Activated CD8-positive, alpha-beta memory T cell treated with anti-CD3 and anti-CD28 coated beads, Interleukin-2, amount 50 U/mL, for 4 hours (primary cell): ENCODE measurements around the gene MPIG6B.

Experiments
- DNase-seq: peaks from one replicate; pipeline ENCODE4 v3.0.0-alpha.2; 2020

MPIG6B gene

DNA sequence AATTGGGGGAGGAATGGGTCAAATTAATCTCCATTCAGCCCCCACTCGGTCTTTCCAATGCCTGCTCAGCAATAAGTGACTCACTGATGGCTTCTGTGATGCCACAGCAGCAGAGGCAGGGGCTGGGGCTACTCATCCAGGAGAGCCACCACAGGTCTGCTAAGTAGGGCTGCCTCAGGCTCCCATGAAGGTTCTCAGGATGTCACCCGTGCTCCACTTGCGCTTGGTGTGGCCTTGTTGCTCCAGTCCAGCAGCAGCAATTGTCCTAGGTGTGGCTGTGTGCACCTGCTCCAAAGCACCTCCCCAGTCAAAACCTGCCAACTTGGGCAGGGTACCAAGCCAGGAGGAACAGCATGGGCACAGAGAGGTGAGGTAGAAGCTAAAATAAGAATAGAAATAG lies 1.0 kb upstream of the MPIG6B start:
- no peak for DNase-seq

DNA sequence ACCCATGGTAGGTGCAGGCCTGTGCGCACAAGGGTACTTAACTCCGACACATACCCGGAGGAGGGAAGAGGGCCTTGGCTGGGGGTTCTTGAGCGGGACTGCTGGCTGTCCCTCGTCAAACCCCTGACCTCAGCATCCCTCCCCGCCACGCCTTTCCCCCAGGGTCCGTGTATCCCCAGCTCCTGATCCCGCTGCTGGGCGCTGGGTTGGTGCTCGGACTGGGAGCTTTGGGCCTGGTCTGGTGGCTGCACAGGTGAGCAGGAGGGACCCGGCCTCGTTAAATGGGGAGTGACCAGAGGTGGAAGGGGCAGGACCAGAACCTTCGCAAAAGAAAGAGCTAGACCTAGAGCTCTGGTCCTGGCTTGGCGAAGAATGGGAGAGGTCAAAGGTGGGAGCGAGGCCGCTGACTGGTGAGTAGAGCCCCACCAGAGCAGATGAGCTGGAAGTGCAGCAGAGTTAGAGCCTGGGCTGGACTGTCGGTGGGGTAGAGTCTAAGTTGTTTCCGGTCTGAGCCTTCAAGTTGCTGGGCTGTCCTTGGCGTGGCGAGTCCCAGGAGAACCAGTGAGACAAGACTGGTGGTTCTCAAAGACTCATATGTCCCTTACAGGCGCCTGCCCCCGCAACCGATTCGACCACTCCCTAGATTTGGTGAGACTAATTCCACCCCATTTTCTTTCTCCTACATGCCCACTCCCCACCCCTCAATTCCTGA lies 963 bp downstream of the MPIG6B start:
- DNase-seq, result no peak

GRCh38 chr6:31725502-31726350 lies 2.6 kb downstream of the MPIG6B start:
- DNase-seq, result no peak

DNA sequence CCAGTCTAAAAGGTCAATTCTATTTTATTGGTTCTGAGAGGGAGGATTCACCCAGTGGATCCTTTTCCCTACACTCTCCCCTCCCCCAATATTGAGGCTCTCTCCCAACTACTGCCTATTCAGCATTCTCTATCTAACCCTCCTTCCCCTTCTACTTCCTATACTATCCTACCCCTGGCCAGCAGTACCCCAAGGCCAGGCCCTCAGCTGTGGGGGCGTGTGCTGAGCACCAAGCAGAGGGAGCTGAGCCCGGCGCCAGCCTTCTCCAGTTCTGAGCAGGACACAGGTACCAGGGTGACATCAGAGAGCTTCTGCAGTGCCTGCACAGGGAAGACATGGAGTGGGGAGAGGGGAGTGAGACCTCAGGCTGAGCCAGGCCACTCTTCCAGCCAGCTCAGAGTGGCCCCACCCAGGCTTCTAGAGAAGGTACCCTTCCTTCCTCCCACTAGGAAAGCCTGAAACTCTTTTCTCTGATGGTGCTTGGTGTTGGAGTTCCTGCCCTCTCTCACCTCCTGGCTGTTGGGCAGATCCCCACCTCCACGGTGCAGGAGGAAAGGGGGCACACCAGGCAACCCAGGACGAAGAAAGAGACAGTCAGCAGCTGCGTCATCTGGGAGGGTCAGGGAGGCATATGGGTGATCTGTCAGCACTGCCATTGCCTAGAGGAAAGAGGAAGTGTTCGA lies 4.0 kb downstream of the MPIG6B start:
- no peak for DNase-seq

- no peak for DNase-seq
These were observed 4.8 kb downstream of the MPIG6B start for GRCh38 chr6:31727717-31728671.

- DNase-seq, result no peak
These were observed 5.8 kb downstream of the MPIG6B start, which contains the start of gene DDAH2 for GRCh38 chr6:31728767-31729514. Gene DDAH2, minus strand, starts transcription at chr6:31729299. Its CDS starts 138 bp downstream, at chr6:31729161.

DNA sequence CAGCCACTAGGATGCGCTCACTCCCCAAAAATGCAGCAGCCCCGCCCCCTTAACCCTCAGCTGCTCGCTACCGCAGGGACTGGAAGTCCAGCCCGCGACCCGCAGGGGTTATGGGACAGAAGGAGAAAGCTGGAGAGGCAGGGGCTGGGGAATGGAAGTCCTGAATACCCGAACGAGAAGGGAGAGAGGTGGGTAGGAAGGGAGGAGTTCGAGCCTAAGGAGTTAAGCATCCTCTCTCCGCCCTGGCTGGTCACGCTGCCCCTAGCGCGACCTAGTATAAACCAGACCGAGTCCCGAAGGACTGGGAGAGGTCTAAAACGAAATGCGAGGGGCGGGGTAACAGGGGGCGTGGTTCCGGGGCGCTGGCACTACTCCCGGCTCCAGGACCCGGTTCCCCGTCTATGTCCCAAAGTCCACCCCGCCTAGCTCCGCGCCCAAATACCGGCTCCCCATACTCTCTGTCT lies 6.4 kb downstream of the MPIG6B start:
- DNase-seq, result peak; percentile 82

GRCh38 chr6:31729979-31730630 lies 6.9 kb downstream of the MPIG6B start:
- peak; percentile 74 for DNase-seq

DNA sequence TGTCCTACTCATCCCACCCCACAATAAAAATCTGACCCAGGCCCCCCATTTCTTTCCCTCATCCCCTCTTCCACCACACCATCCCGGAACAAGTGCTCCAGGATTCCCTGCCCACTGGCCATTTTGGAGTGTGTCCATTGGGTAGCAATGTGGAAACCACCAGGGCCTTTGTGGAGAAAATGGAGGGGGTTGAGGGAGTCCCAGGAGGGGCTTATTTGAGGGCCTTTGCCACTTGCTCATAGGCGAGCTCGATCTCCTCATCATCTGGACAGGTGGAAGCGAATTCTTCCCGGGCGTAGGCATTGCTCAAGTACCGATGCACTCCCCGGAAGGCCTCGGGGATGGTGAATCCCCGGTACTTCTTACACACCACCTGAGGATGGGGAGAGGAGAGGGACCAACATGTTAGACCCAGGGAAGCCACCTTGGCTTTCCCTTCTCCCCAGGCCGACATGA lies 7.5 kb downstream of the MPIG6B start:
- no peak for DNase-seq

DNA sequence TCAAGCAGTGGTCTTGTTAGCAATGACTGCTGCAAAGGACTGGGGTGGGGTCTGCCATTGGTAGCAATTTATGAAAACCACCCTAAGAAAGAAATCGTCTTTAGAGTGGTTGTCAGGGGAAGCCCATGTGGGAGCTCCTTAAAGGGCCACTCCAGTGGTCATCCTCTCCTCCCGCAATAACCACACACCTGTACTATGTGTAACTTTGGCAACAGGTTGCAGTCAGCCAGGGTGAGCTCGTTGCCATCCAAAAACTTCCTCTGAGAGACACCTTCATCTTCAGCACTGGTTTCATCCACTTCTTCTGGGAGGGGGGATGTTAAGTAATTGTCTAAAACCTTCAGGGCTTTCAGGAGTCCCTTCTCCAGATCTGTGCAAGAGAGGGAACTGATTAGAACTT lies 8.9 kb downstream of the MPIG6B start:
- no peak for DNase-seq

- DNase-seq, result no peak
These were observed 10.6 kb downstream of the MPIG6B start for GRCh38 chr6:31733734-31734133.

GRCh38 chr6:31734247-31734820 lies 11.2 kb downstream of the MPIG6B start:
- no peak for DNase-seq

- peak; percentile 54 for DNase-seq
These were observed 11.7 kb downstream of the MPIG6B start for GRCh38 chr6:31734821-31735406.

- peak; percentile 78 for DNase-seq
These were observed 13.0 kb downstream of the MPIG6B start, which contains the start of gene CLIC1 for GRCh38 chr6:31736021-31736767. Gene CLIC1, minus strand, starts transcription at chr6:31736530. Its CDS starts 230 bp downstream, at chr6:31736300.

DNA sequence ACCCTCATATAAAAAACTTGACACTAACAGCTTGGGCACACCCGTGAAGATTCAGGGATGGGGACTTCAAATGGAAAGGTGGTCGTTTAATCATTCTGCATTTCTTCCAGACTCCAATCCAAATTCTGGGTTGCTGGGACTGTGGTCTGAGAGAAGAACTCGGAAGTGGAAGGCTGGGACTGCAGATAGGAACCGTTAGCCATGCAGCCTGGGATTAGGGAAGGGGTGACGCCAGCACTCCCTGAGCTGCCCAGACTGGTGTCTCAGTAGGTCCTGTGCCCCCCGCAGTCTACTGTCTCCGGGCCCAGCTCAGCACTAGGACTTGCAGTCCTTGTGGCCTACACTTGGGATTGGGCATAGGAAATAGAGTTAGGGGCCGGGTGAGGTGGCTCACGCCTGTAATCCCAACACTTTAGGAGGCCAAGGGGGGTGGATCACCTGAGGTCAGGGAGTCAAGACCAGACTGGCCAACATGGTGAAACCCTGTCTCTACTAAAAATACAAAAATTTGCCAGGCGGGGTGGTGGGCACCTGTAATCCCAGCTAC lies 13.7 kb downstream of the MPIG6B start:
- no peak for DNase-seq

DNA sequence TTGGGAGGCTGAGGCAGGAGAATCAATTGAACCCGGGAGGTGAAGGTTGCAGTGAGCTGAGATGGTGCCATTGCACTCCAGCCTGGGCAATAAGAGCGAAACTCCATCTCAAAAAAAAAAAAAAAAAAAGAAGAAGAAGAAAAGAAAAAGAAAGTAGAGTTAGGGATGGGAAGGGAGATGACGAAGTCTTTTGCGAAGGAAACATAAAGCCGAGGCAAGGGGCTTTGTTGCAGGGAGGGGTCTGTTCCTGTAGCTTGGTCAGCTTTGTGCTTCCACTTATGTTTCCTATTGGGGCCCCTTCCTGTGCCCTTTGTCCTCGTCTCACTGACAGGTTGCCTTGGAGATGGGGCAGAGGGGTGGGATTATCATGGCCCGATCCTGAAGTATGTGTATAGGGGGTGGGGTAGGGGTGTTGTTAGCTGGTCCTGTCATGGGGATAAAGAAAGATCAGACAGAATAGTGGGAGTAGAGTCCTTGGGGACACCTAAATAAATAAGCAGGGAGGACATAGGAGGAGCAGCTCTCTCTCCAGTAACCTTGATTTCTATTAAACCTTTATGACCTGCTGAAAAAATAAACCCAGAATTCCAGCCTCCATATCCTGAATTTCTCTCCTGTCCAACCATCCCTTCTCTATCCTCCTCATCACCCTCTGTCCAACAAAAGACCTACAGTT lies 14.3 kb downstream of the MPIG6B start:
- DNase-seq, result no peak

DNA sequence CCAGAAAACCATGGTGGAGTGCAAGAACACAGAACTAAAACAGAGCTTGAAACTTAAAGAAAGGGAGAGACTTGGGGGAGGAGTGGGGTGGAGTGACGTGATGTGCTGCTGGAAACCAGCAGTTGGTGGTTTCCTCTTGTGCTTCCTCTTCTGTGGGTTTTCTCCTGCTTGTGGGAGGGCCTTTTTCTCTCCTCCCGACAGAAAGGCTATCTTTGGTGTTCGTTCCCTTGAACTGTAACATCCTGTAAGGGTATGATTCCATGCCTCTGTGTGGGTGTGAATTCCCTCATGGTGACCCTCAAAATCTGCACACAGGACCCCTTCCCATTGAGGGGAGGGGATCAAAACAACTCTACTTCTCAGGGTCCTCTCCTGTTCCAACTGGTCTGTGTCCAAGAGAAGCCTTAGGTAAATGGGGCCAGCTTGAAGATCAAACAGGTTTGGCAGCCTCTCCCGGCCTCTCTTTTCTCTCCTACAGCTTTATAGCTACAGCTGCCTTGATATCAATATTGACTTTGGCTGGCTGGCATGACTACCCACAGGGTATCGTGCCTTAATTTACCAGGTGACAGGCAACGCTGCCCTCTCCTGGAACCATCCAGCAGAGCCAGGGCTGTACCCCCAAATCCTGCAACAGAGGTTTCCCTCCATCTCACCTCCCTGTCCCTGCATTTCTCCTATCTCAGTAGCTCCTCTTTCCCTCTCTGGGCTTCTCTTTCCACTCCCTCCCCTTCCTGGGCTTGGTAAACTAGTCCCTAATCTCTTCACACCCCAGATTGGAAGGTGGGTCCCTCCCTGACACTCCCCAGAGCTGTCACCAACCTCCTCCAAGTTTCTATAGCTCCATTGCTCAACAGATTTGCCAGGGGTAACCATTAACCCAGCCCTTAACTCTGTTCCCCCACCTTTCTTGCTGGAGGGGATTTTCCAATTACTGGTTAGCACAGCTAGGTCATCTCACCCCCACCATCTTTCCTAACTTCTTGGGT lies 15.1 kb downstream of the MPIG6B start:
- DNase-seq, result peak; percentile 59
